K562 (cell line): ENCODE measurements around the gene TBC1D1. TPM values are rescaled to one million over a fixed set of nuclear protein-coding genes. Genes with fewer than 3 reads are reported as not detected.

Experiments used
- ATAC-seq: fragments of 200-7000 bp; cut with Tn5 transposase; 3 replicates; pipeline ENCODE4 v1.9.1; 2020; ENCODE audit warnings: moderate library complexity
- BruUV-seq: library from RNA; stranded (reverse); fragments of 400-500 nt; replicated peaks from 2 replicates; lab custom pipeline; 2021; lab: Mats Ljungman, UMichigan
- CTCF ChIA-PET: fragments of 300-600 bp; formaldehyde crosslinking; extraction: SDS; loops from one replicate; lab custom pipeline; 2021; ENCODE audit warnings: low intra/inter-chr PET ratio; lab: Yijun Ruan, JAX
- POLR2A ChIA-PET: fragments of 300-600, 350-650 bp; sonication (Branson Sonifier 250); formaldehyde crosslinking; extraction: SDS; loops from one replicate; lab custom pipeline; 2021; ENCODE audit warnings: antibody characterized with exemption, inconsistent platforms; lab: Yijun Ruan, JAX
- DNase-seq, 4 experiments: peaks; one replicate each; pipeline versions ENCODE4 v3.0.0 to v3.0.0-alpha.2; 2011 to 2018; ENCODE audit warnings: low spot score in 3 of 4, mixed read lengths in 3 of 4; ENCODE audit errors: extremely low read depth in 1 of 4
- FAIRE-seq: peaks from 2 replicates; lab custom pipeline; 2011; peaks lifted over from hg19 to GRCh38; lab: Jason Lieb, UNC
- H2AFZ ChIP-seq: 2 replicates; pipeline ENCODE4 v1.6.0; 2011; ENCODE audit warnings: low read depth, low read length, control low read depth, inconsistent platforms
- H3K27ac ChIP-seq: fragments of 200-600 bp; 3 replicates; pipeline ENCODE4 v1.8.0; 2011; ENCODE audit warnings: low read depth, mild to moderate bottlenecking, control low read depth, inconsistent platforms, low read length, moderate library complexity, mixed read lengths; ENCODE audit errors: extremely low read depth
- H3K27me3 ChIP-seq, 2 experiments: fragments of 300-600 bp in 1 of 2; 2 replicates in 1 of 2; 3 replicates in 1 of 2; pipeline versions ENCODE4 v1.6.0 to v1.8.0; 2011; ENCODE audit warnings: inconsistent platforms in 2 of 2, low read length in 2 of 2, mild to moderate bottlenecking in 1 of 2, mixed read lengths in 1 of 2, moderate library complexity in 1 of 2; ENCODE audit not compliant: control insufficient read depth in 2 of 2, insufficient read depth in 2 of 2
- H3K36me3 ChIP-seq: fragments of 300-600 bp; 3 replicates; pipeline ENCODE4 v1.8.0; 2011; ENCODE audit warnings: mild to moderate bottlenecking, low read length, inconsistent platforms; ENCODE audit not compliant: control insufficient read depth, insufficient read depth
- H3K4me1 ChIP-seq, 2 experiments: fragments of 200-600 bp in 1 of 2; replicated peaks in 1 of 2; 2 replicates in 1 of 2; 3 replicates in 1 of 2; pipeline versions ENCODE4 v1.5.1 to v1.8.0; 2011; ENCODE audit warnings: inconsistent platforms in 2 of 2, low read length in 2 of 2, mild to moderate bottlenecking in 1 of 2, mixed read lengths in 1 of 2, moderate library complexity in 1 of 2; ENCODE audit not compliant: control insufficient read depth in 2 of 2, insufficient read depth in 2 of 2
- H3K4me2 ChIP-seq: 2 replicates; pipeline ENCODE4 v1.6.1; 2011; ENCODE audit warnings: low read length, control low read depth, inconsistent platforms, mixed read lengths; ENCODE audit not compliant: insufficient read depth
- H3K4me3 ChIP-seq: fragments of 200-600 bp; sonication (generic), shearing (Covaris generic); 2 replicates; pipeline ENCODE4 v1.5.1; 2016; ENCODE audit warnings: control low read depth, inconsistent platforms
- H3K79me2 ChIP-seq: fragments of 200-600 bp; 3 replicates; pipeline ENCODE4 v1.8.0; 2011; ENCODE audit warnings: low read length, inconsistent platforms; ENCODE audit not compliant: control insufficient read depth, insufficient read depth
- H3K9ac ChIP-seq, 2 experiments: 2 replicates each; pipeline versions ENCODE4 v1.6.0 to v1.6.1; 2011; ENCODE audit warnings: low read depth in 2 of 2, low read length in 2 of 2, control low read depth in 1 of 2, inconsistent platforms in 1 of 2, mild to moderate bottlenecking in 1 of 2, mixed read lengths in 1 of 2; ENCODE audit not compliant: insufficient read depth in 1 of 2
- H3K9me1 ChIP-seq: one replicate; pipeline ENCODE4 v1.6.0; 2011; ENCODE audit warnings: inconsistent platforms, mild to moderate bottlenecking, low read length, moderate library complexity; ENCODE audit not compliant: control insufficient read depth, insufficient read depth
- H3K9me3 ChIP-seq: replicated peaks from 2 replicates; pipeline ENCODE4 v1.5.1; 2011; ENCODE audit warnings: low read depth, low read length, inconsistent platforms; ENCODE audit not compliant: control insufficient read depth, insufficient read depth
- H4K20me1 ChIP-seq: replicated peaks from 2 replicates; pipeline ENCODE4 v1.6.1; 2011; ENCODE audit warnings: low read length, inconsistent platforms, mixed read lengths; ENCODE audit not compliant: control insufficient read depth, insufficient read depth
- ETS2 ChIP-seq: IDR thresholded peaks from 2 replicates; pipeline ENCODE4 v1.6.1; 2016; ENCODE audit warnings: borderline replicate concordance, missing genetic modification characterization, mild to moderate bottlenecking, moderate library complexity, missing compliant biosample characterization; ENCODE audit not compliant: poor library complexity, severe bottlenecking
- ETV6 ChIP-seq, 3 experiments: fragments of 150-350 bp in 1 of 3; sonication (generic) in 1 of 3; formaldehyde crosslinking in 1 of 3; IDR thresholded peaks; 2 replicates each; pipeline versions ENCODE4 v1.6.1 to v1.8.0; 2014 to 2022; ENCODE audit warnings: borderline replicate concordance in 2 of 3, low read depth in 2 of 3, antibody characterized with exemption in 1 of 3, low read length in 1 of 3, mild to moderate bottlenecking in 1 of 3, missing genetic modification reagents in 1 of 3
- GMEB1 ChIP-seq: fragments of 250-450 bp; sonication (Bioruptor Pico); IDR thresholded peaks from 2 replicates; pipeline ENCODE4 v1.4.0; 2020; ENCODE audit warnings: mild to moderate bottlenecking
- HNRNPL ChIP-seq: fragments of 200-400 bp; formaldehyde crosslinking; IDR thresholded peaks from 2 replicates; pipeline ENCODE4 v1.6.1; 2017; ENCODE audit warnings: low read depth, mild to moderate bottlenecking, low read length
- MAFF ChIP-seq: IDR thresholded peaks from 2 replicates; pipeline ENCODE4 v1.6.1; 2012; ENCODE audit warnings: low read length, improper control_type of control experiment
- ZNF408 ChIP-seq: fragments of 250-450 bp; sonication (Bioruptor Pico); IDR thresholded peaks from 2 replicates; pipeline ENCODE4 v1.4.0; 2020; ENCODE audit warnings: low read depth, mild to moderate bottlenecking, moderate library complexity
- ZNF707 ChIP-seq: fragments of 250-450 bp; sonication (Bioruptor Pico); conservative IDR thresholded peaks from 2 replicates; pipeline ENCODE4 v1.8.0; 2022; ENCODE audit warnings: inconsistent platforms, mild to moderate bottlenecking, moderate library complexity
- WGBS: fragments of 100-300 bp; shearing (Covaris generic); methylation state at CpG from one replicate; pipeline ENCODE4 v1.1.6; 2016; ENCODE audit warnings: low coverage, mixed read lengths; ENCODE audit not compliant: insufficient coverage; ENCODE audit errors: missing lambda C conversion rate; 5-methylcytosine and 5-hydroxymethylcytosine counted together
- in situ Hi-C: fragments of 300-500 bp; cut with MboI; formaldehyde crosslinking; loops from 4 replicates; pipeline ENCODE4 v1.15.0; 2018; ENCODE audit warnings: inconsistent platforms, mixed read lengths
- intact Hi-C: fragments of 100-400 bp; cut with micrococcal nuclease; formaldehyde crosslinking; loops from 2 replicates; pipeline ENCODE4 v1.14.2; 2022
- polyA plus RNA-seq, 8 experiments: library from polyadenylated mRNA; depleted of rRNA in 4 of 8; stranded (reverse) in 5 of 8; unstranded in 3 of 8; fragments of >200 nt; fragmentation: Nextera tagmentation in 2 of 8; fragmentation: Illumina TruSeq in 1 of 8; extraction: Ambion mirVana in 2 of 8; extraction: Trizol in 1 of 8; gene quantifications; 2 replicates each; pipeline versions ENCODE4 v1.2.1 to v1.2.3, GENCODE V29; 2011 to 2014; ENCODE audit warnings: inconsistent platforms in 1 of 8, missing spikeins in 1 of 8
- total RNA-seq, 7 experiments: library from RNA; depleted of rRNA in 6 of 7; stranded (reverse); fragments of >200 nt in 6 of 7; fragmentation: Illumina TruSeq in 2 of 7; extraction: Trizol in 2 of 7; gene quantifications; 2 replicates each; pipeline versions ENCODE4 v1.2.1 to v1.2.3, GENCODE V29; 2011 to 2021; ENCODE audit warnings: low replicate concordance in 1 of 7
- TF ChIP-seq, protein P1 (sequence below): fragments of 250-450 bp; sonication (Bioruptor Pico); IDR thresholded peaks from 2 replicates; pipeline ENCODE4 v1.5.0; 2022; ENCODE audit warnings: mild to moderate bottlenecking

TBC1D1 gene
- total and polyA plus RNA-seq, 9 of the 15 experiments (the other 6 are each of a cell fraction or from before 2014, with no cell fraction given), result 0.59 to 14.2 (median 8.8) TPM

DNA sequence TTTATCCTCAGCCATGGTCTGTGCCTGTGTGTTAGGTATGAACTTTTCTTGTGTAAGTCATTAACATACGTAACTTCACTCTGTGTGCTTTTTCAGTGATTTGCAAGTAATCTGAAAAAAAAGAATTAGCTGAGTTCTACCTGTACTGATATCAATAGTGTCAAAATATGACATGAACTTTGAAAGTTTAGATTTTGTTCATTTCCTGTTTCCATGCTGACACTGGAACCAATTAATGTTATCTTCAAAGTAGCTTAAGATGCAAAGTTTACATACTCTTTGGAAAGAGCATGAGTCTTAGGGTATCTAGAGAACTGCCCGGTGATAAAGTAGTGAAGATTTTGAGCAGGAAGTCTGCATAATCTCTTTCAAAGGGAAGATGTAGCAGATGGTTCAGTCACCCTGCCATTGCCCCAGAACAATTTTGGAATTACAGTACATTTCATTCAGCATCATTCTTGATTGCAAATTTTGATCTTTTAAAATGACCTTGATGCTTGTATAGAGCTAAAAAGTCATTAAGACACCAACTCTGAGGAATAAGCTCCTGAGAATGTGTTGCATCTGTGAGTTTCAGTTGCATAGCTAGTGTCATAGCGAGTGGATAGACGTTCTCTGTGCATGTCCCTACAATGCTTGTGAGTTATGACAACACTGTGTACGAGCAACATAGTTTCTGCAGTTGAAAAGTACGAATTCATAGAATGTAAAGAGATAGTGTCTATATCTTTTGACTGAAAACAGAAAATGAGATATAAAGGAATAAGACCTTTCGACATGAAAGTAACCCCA, 199.8 kb downstream of the TBC1D1 start:
- ChIA-PET CTCF (no interaction called here), POLR2A (interaction anchor here (0.5 to 0.8 kb wide), 3 partner anchors 10 to 934 kb away, joined by 3 read pairs; no protein-coding TSS in a partner anchor)
- no peak for DNase-seq
- intact Hi-C loops (no loop called here), in situ Hi-C loops (no loop called here)
- Histone ChIP-seq H3K36me3 (no peaks in the 10 kb centered on the region), H3K4me3 (no peak overlapping the region), H3K27me3 (peaks cover 6 to 15% of the 10 kb centered on the region in 2 experiments; a peak in 4 of 5 replicates), H3K9me3 (no peaks in the 10 kb centered on the region), H3K4me1 (no peaks in the 10 kb centered on the region; a peak in 1 of 5 replicates), H3K9me1 (no peaks in the 10 kb centered on the region), H3K79me2 (no peaks in the 10 kb centered on the region), H3K4me2 (no peak overlapping the region), H4K20me1 (0 out of 2 replicates have a peak, but pooled peaks cover 3% of the 10 kb centered on the region), H3K27ac (no peak overlapping the region), H2AFZ (no peak overlapping the region), H3K9ac (no peak overlapping the region)
- 11% methylated on average over 7 of the region's 7 CpGs for WGBS
- no peak for FAIRE-seq
- no TSS peak for BruUV-seq
- no peak for TF ChIP-seq ETV6 (IDR thresholded peaks at IDR 0.05; ENCODE audit: borderline replicate concordance in 1 of 2, low read depth in 2 of 2, low read length in 1 of 2)
- no peak for TF ChIP-seq ETV6 (CRISPR knock-in tag; IDR thresholded peaks at IDR 0.05; ENCODE audit: borderline replicate concordance)
- no peak for TF ChIP-seq MAFF
- no peak for ATAC-seq

- Histone ChIP-seq H3K27me3 (peaks cover 2 to 9% of the 10 kb centered on the region in 2 experiments; a peak in 3 of 5 replicates), H3K9me3 (no peaks in the 10 kb centered on the region), H3K9me1 (no peaks in the 10 kb centered on the region), H3K4me2 (no peak overlapping the region), H2AFZ (no peak overlapping the region), H3K4me3 (no peak overlapping the region), H3K9ac (no peak overlapping the region), H3K4me1 (no peaks in the 10 kb centered on the region; a peak in 1 of 5 replicates), H3K79me2 (no peaks in the 10 kb centered on the region), H3K27ac (no peak overlapping the region), H3K36me3 (no peaks in the 10 kb centered on the region), H4K20me1 (0 out of 2 replicates have a peak, but pooled peaks cover 3% of the 10 kb centered on the region)
- BruUV-seq, result no TSS peak
- FAIRE-seq (no peak), ATAC-seq (no peak), DNase-seq (no peak)
- in situ Hi-C loops (no loop called here), intact Hi-C loops (no loop called here)
- POLR2A ChIA-PET, result interaction anchor here (0.8 kb wide), 1 partner anchor 9 kb away, joined by 3 read pairs; no protein-coding TSS in a partner anchor
- CTCF ChIA-PET, result no interaction called here
- 13% methylated on average over 1 of the region's 1 CpG for WGBS
- TF ChIP-seq ETS2 (tag), result no peak
- TF ChIP-seq ZNF707, result no peak
- TF ChIP-seq, protein P1, sequence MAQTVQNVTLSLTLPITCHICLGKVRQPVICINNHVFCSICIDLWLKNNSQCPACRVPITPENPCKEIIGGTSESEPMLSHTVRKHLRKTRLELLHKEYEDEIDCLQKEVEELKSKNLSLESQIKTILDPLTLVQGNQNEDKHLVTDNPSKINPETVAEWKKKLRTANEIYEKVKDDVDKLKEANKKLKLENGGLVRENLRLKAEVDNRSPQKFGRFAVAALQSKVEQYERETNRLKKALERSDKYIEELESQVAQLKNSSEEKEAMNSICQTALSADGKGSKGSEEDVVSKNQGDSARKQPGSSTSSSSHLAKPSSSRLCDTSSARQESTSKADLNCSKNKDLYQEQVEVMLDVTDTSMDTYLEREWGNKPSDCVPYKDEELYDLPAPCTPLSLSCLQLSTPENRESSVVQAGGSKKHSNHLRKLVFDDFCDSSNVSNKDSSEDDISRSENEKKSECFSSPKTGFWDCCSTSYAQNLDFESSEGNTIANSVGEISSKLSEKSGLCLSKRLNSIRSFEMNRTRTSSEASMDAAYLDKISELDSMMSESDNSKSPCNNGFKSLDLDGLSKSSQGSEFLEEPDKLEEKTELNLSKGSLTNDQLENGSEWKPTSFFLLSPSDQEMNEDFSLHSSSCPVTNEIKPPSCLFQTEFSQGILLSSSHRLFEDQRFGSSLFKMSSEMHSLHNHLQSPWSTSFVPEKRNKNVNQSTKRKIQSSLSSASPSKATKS (CRISPR knock-in tag), result no peak
- TF ChIP-seq GMEB1, result no peak
- TF ChIP-seq ZNF408 (CRISPR knock-in tag), result no peak
- no peak for TF ChIP-seq HNRNPL
Observed at GRCh38 chr4:38091636-38092035, 200.8 kb downstream of the TBC1D1 start.
